GM23338 (cell line): ENCODE results near the gene BPIFB2. TPM values are rescaled to one million over a fixed set of nuclear protein-coding genes. Genes with fewer than 3 reads are reported as not detected.

Source experiments
- ATAC-seq: fragments of 200-7000 bp; cut with Tn5 transposase; 3 replicates; pipeline ENCODE4 v1.9.1; 2020
- DNase-seq: peaks from one replicate; pipeline ENCODE4 v3.0.0-alpha.2; 2015; ENCODE audit warnings: low spot score
- H2AFZ ChIP-seq: fragments of 200-600 bp; sonication (generic); 2 replicates; pipeline ENCODE4 v1.8.0; 2016; ENCODE audit warnings: antibody characterized with exemption, mild to moderate bottlenecking, moderate library complexity
- H3F3A ChIP-seq: fragments of 200-600 bp; sonication (generic); replicated peaks from 2 replicates; pipeline ENCODE4 v1.8.0; 2017; ENCODE audit warnings: antibody characterized with exemption, mixed run types, low read depth
- H3K27ac ChIP-seq: fragments of 200-600 bp; sonication (generic); 2 replicates; pipeline ENCODE4 v1.6.1; 2016; ENCODE audit warnings: low read depth
- H3K27me3 ChIP-seq: fragments of 200-600 bp; sonication (generic); 2 replicates; pipeline ENCODE4 v1.8.0; 2016; ENCODE audit warnings: mild to moderate bottlenecking, mixed run types, moderate library complexity; ENCODE audit not compliant: insufficient read depth
- H3K36me3 ChIP-seq: fragments of 200-600 bp; sonication (generic); 2 replicates; pipeline ENCODE4 v1.8.0; 2016; ENCODE audit warnings: mild to moderate bottlenecking; ENCODE audit not compliant: insufficient read depth
- H3K4me1 ChIP-seq: fragments of 200-600 bp; sonication (generic); 2 replicates; pipeline ENCODE4 v1.8.0; 2016; ENCODE audit warnings: mild to moderate bottlenecking, moderate library complexity; ENCODE audit not compliant: insufficient read depth
- H3K4me2 ChIP-seq: fragments of 200-600 bp; sonication (generic); 2 replicates; pipeline ENCODE4 v1.7.1; 2017; ENCODE audit warnings: mixed run types
- H3K4me3 ChIP-seq: fragments of 200-600 bp; sonication (generic); 2 replicates; pipeline ENCODE4 v1.6.1; 2016; ENCODE audit warnings: mixed run types
- H3K79me2 ChIP-seq: fragments of 200-600 bp; sonication (generic); replicated peaks from 2 replicates; pipeline ENCODE4 v1.8.0; 2017; ENCODE audit warnings: mild to moderate bottlenecking; ENCODE audit not compliant: insufficient read depth
- H3K9me2 ChIP-seq: fragments of 200-600 bp; sonication (generic); 2 replicates; pipeline ENCODE4 v1.8.0; 2017; ENCODE audit not compliant: insufficient read depth
- H4K20me1 ChIP-seq: fragments of 200-600 bp; sonication (generic); replicated peaks from 2 replicates; pipeline ENCODE4 v1.8.0; 2017; ENCODE audit warnings: mild to moderate bottlenecking; ENCODE audit not compliant: insufficient read depth
- H3K27ac Mint-ChIP-seq: 2 replicates; pipeline ENCODE4 v1.8.0; 2020; ENCODE audit warnings: inconsistent platforms, mild to moderate bottlenecking, moderate library complexity, mixed read lengths
- H3K27me3 Mint-ChIP-seq: 3 replicates; pipeline ENCODE4 v1.8.0; 2022; ENCODE audit warnings: low read depth, mild to moderate bottlenecking, moderate library complexity, mixed read lengths, inconsistent platforms; ENCODE audit not compliant: insufficient read depth, poor library complexity
- H3K36me3 Mint-ChIP-seq: 3 replicates; pipeline ENCODE4 v1.8.0; 2021; ENCODE audit warnings: low read depth, mild to moderate bottlenecking, inconsistent platforms, moderate library complexity, mixed read lengths
- H3K4me1 Mint-ChIP-seq: 3 replicates; pipeline ENCODE4 v1.8.0; 2020; ENCODE audit warnings: mild to moderate bottlenecking, inconsistent platforms, mixed read lengths
- H3K4me3 Mint-ChIP-seq: 3 replicates; pipeline ENCODE4 v1.8.0; 2021; ENCODE audit warnings: moderate library complexity, mild to moderate bottlenecking, inconsistent platforms, mixed read lengths
- H3K9me3 Mint-ChIP-seq: 3 replicates; pipeline ENCODE4 v1.8.0; 2020; ENCODE audit warnings: moderate library complexity, mild to moderate bottlenecking, inconsistent platforms, mixed read lengths
- CREB1 ChIP-seq: fragments of 250-450 bp; sonication (Bioruptor Pico); IDR thresholded peaks from 2 replicates; pipeline ENCODE4 v1.5.0; 2020; ENCODE audit warnings: low read depth, mild to moderate bottlenecking, moderate library complexity
- CTCF ChIP-seq, 2 experiments: fragments of 200-600 bp in 1 of 2; sonication (generic) in 1 of 2; conservative IDR thresholded peaks; 2 replicates each; pipeline versions ENCODE4 v1.5.1 to v1.6.1; 2016 to 2017; ENCODE audit warnings: antibody characterized with exemption in 2 of 2, low read depth in 2 of 2, mild to moderate bottlenecking in 2 of 2, moderate library complexity in 1 of 2
- EZH2phosphoT487 ChIP-seq: fragments of 200-600 bp; sonication (generic); IDR thresholded peaks from one replicate; pipeline ENCODE4 v1.8.1; 2018; ENCODE audit warnings: antibody characterized with exemption; ENCODE audit not compliant: unreplicated experiment
- NANOG ChIP-seq: IDR thresholded peaks from 2 replicates; pipeline ENCODE4 v1.6.1; 2016; ENCODE audit warnings: antibody characterized with exemption, borderline replicate concordance
- POLR2AphosphoS5 ChIP-seq: IDR thresholded peaks from 2 replicates; pipeline ENCODE4 v1.6.1; 2016; ENCODE audit warnings: antibody characterized with exemption, low read depth
- STAT1 ChIP-seq: IDR thresholded peaks from one replicate; pipeline ENCODE4 v1.6.1; 2016; ENCODE audit warnings: antibody characterized with exemption; ENCODE audit not compliant: unreplicated experiment
- ZNF331 ChIP-seq: fragments of 250-450 bp; sonication (Bioruptor Pico); IDR thresholded peaks from 2 replicates; pipeline ENCODE4 v1.5.0; 2020; ENCODE audit warnings: low read depth, mild to moderate bottlenecking, moderate library complexity
- polyA plus RNA-seq: library from polyadenylated mRNA; unstranded; fragments of >200 nt; fragmentation: Nextera tagmentation; extraction: Ambion mirVana; gene quantifications from 2 replicates; pipeline ENCODE4 v1.2.1, GENCODE V29; 2016
- total RNA-seq: library from RNA; depleted of rRNA; stranded (reverse); fragments of >200 nt; shearing (Covaris generic); gene quantifications from 2 replicates; pipeline ENCODE4 v1.2.3, GENCODE V29; 2014
- TF ChIP-seq, protein P1 (sequence below): fragments of 250-450 bp; sonication (Bioruptor Pico); IDR thresholded peaks from 2 replicates; pipeline ENCODE4 v1.5.0; 2020; ENCODE audit warnings: mild to moderate bottlenecking, moderate library complexity
- TF ChIP-seq, protein P2 (sequence below): IDR thresholded peaks from one replicate; pipeline ENCODE4 v1.6.1; 2018; ENCODE audit warnings: antibody characterized with exemption; ENCODE audit not compliant: unreplicated experiment

BPIFB2 gene
- total and polyA plus RNA-seq, 2 experiments from 2014 or later: not detected

- TF ChIP-seq, protein P1, sequence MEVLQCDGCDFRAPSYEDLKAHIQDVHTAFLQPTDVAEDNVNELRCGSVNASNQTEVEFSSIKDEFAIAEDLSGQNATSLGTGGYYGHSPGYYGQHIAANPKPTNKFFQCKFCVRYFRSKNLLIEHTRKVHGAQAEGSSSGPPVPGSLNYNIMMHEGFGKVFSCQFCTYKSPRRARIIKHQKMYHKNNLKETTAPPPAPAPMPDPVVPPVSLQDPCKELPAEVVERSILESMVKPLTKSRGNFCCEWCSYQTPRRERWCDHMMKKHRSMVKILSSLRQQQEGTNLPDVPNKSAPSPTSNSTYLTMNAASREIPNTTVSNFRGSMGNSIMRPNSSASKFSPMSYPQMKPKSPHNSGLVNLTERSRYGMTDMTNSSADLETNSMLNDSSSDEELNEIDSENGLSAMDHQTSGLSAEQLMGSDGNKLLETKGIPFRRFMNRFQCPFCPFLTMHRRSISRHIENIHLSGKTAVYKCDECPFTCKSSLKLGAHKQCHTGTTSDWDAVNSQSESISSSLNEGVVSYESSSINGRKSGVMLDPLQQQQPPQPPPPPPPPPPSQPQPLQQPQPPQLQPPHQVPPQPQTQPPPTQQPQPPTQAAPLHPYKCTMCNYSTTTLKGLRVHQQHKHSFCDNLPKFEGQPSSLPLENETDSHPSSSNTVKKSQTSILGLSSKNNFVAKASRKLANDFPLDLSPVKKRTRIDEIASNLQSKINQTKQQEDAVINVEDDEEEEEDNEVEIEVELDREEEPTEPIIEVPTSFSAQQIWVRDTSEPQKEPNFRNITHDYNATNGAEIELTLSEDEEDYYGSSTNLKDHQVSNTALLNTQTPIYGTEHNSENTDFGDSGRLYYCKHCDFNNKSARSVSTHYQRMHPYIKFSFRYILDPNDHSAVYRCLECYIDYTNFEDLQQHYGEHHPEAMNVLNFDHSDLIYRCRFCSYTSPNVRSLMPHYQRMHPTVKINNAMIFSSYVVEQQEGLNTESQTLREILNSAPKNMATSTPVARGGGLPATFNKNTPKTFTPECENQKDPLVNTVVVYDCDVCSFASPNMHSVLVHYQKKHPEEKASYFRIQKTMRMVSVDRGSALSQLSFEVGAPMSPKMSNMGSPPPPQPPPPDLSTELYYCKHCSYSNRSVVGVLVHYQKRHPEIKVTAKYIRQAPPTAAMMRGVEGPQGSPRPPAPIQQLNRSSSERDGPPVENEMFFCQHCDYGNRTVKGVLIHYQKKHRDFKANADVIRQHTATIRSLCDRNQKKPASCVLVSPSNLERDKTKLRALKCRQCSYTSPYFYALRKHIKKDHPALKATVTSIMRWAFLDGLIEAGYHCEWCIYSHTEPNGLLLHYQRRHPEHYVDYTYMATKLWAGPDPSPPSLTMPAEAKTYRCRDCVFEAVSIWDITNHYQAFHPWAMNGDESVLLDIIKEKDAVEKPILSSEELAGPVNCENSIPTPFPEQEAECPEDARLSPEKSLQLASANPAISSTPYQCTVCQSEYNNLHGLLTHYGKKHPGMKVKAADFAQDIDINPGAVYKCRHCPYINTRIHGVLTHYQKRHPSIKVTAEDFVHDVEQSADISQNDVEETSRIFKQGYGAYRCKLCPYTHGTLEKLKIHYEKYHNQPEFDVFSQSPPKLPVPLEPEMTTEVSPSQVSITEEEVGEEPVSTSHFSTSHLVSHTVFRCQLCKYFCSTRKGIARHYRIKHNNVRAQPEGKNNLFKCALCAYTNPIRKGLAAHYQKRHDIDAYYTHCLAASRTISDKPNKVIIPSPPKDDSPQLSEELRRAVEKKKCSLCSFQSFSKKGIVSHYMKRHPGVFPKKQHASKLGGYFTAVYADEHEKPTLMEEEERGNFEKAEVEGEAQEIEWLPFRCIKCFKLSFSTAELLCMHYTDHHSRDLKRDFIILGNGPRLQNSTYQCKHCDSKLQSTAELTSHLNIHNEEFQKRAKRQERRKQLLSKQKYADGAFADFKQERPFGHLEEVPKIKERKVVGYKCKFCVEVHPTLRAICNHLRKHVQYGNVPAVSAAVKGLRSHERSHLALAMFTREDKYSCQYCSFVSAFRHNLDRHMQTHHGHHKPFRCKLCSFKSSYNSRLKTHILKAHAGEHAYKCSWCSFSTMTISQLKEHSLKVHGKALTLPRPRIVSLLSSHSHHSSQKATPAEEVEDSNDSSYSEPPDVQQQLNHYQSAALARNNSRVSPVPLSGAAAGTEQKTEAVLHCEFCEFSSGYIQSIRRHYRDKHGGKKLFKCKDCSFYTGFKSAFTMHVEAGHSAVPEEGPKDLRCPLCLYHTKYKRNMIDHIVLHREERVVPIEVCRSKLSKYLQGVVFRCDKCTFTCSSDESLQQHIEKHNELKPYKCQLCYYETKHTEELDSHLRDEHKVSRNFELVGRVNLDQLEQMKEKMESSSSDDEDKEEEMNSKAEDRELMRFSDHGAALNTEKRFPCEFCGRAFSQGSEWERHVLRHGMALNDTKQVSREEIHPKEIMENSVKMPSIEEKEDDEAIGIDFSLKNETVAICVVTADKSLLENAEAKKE (CRISPR knock-in tag): no peak
- TF ChIP-seq STAT1 (no peak), CTCF (conservative IDR thresholded peaks at IDR 0.05; ENCODE audit: low read depth in 2 of 2) (no peak), EZH2phosphoT487 (no peak), CREB1 (no peak)
These were observed 47.3 kb upstream of the BPIFB2 start (continued) for GRCh38 chr20:32960222-32960518.

- no peak overlapping the region for H3K4me3 Mint-ChIP-seq
- no peak overlapping the region for H3K27ac ChIP-seq
- H3K4me1 ChIP-seq: no peaks in the 10 kb centered on the region
- H3K36me3 ChIP-seq: 0 out of 2 replicates have a peak, but pooled peaks cover 4% of the 10 kb centered on the region
- H3K36me3 Mint-ChIP-seq: peaks cover 10% of the 10 kb centered on the region; the same call in 2 of the 3 replicates
- H3K4me3 ChIP-seq: no peak overlapping the region
- H3K4me1 Mint-ChIP-seq: 0 out of 3 replicates have a peak, but pooled peaks cover 5% of the 10 kb centered on the region
- H3K9me3 Mint-ChIP-seq: peaks cover 20% of the 10 kb centered on the region
- H3K79me2 ChIP-seq: no peaks in the 10 kb centered on the region
- DNase-seq: no peak
- H4K20me1 ChIP-seq: no peaks in the 10 kb centered on the region
- peaks cover 8% of the 10 kb centered on the region for H3K27me3 Mint-ChIP-seq
- H2AFZ ChIP-seq: no peak overlapping the region
- 0 out of 2 replicates have a peak, but pooled peaks cover 6% of the 10 kb centered on the region for H3K9me2 ChIP-seq
- no peaks in the 10 kb centered on the region for H3F3A ChIP-seq
- no peak overlapping the region for H3K27ac Mint-ChIP-seq
- no peak overlapping the region for H3K4me2 ChIP-seq
- no peak for ATAC-seq
- H3K27me3 ChIP-seq: no peaks in the 10 kb centered on the region
- TF ChIP-seq, protein P2, sequence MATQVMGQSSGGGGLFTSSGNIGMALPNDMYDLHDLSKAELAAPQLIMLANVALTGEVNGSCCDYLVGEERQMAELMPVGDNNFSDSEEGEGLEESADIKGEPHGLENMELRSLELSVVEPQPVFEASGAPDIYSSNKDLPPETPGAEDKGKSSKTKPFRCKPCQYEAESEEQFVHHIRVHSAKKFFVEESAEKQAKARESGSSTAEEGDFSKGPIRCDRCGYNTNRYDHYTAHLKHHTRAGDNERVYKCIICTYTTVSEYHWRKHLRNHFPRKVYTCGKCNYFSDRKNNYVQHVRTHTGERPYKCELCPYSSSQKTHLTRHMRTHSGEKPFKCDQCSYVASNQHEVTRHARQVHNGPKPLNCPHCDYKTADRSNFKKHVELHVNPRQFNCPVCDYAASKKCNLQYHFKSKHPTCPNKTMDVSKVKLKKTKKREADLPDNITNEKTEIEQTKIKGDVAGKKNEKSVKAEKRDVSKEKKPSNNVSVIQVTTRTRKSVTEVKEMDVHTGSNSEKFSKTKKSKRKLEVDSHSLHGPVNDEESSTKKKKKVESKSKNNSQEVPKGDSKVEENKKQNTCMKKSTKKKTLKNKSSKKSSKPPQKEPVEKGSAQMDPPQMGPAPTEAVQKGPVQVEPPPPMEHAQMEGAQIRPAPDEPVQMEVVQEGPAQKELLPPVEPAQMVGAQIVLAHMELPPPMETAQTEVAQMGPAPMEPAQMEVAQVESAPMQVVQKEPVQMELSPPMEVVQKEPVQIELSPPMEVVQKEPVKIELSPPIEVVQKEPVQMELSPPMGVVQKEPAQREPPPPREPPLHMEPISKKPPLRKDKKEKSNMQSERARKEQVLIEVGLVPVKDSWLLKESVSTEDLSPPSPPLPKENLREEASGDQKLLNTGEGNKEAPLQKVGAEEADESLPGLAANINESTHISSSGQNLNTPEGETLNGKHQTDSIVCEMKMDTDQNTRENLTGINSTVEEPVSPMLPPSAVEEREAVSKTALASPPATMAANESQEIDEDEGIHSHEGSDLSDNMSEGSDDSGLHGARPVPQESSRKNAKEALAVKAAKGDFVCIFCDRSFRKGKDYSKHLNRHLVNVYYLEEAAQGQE: no peak
- TF ChIP-seq ZNF331 (CRISPR knock-in tag) (no peak), POLR2AphosphoS5 (no peak), CTCF (conservative IDR thresholded peaks at IDR 0.05; ENCODE audit: low read depth in 2 of 2) (no peak), STAT1 (no peak), CREB1 (no peak), NANOG (no peak)
These were observed 46.4 kb upstream of the BPIFB2 start for GRCh38 chr20:32960849-32961731.
